ENCODE data around the gene CARS2. TPM values are rescaled to one million over a fixed set of nuclear protein-coding genes. Genes with fewer than 3 reads are reported as not detected.
"Not testable (repeated sequence)": the region's sequence is repeated elsewhere in the genome, so short reads cannot be mapped to it uniquely, and the experiment has no call there.

The CARS2 gene
- polyA plus RNA-seq, 3 donors from 2014 or later = 40.8 to 54.5 (median 40.8) TPM

DNA sequence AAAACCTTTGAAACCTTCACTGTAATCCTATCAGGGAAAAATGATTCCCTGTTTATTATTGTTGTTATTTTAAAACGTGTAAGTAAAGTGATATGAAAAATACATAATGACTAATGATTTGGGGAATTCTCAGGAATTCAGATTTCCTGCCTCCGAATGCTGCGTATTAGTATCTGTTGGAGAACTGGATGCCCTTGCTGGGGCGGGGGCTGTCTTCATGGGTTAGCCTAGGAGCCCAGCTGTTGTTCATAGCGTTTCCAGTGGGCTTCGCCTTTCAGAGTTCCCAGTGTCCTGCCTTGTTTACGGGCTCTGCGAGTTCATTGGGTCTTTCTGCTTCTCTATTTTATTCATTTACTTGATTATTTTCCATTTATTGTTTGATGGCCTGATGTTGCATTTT, 72.1 kb downstream of the CARS2 start:
- no peaks in the 10 kb centered on the region for H3K9me3 Mint-ChIP-seq
- H3K4me1 Mint-ChIP-seq = peaks cover 18 to 34% of the 10 kb centered on the region in 2 donors
- H3K4me3 Mint-ChIP-seq = no peak overlapping the region
- peaks cover 0 to 9% (median 5%) of the 10 kb centered on the region in 3 donors for H3K36me3 Mint-ChIP-seq
- peaks cover 0 to 4% (median 2%) of the 10 kb centered on the region in 3 donors for H3K27me3 Mint-ChIP-seq (ENCODE audit: low read depth in 3 of 3)
- DNase-seq = no peak
- no peak overlapping the region for H3K27ac Mint-ChIP-seq

DNA sequence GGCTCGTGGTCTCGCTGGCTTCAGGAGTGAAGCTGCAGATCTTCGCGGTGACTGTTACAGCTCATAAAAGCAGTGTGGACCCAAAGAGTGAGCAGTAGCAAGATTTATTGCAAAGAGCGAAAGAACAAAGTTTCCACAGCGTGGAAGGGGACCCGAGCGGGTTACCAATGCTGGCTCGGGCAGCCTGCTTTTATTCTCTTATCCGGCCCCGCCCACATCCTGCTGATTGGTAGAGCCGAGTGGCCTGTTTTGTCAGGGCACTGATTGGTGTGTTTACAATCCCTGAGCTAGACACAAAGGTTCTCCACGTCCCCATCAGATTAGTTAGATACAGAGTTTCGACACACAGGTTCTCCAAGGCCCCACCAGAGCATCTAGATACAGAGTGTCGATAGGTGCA, 73.7 kb downstream of the CARS2 start:
- Mint-ChIP-seq H3K36me3 (peaks cover 0 to 12% (median 5%) of the 10 kb centered on the region in 3 donors), H3K27ac (peak overlapping the region in 1 of 6 donors; percentile 11), H3K4me1 (peaks cover 28 to 49% of the 10 kb centered on the region in 2 donors)
- H3K9me3 Mint-ChIP-seq; H3K4me3 Mint-ChIP-seq; H3K27me3 Mint-ChIP-seq (ENCODE audit: low read depth in 3 of 3); DNase-seq: not testable (repeated sequence)

- Mint-ChIP-seq H3K27me3 (ENCODE audit: low read depth in 3 of 3) (peaks cover 0 to 5% (median 1%) of the 10 kb centered on the region in 3 donors), H3K4me3 (no peak overlapping the region), H3K27ac (peak overlapping the region in 4 of 6 donors; percentile 22 to 45 (median 33)), H3K4me1 (peaks cover 34 to 59% of the 10 kb centered on the region in 2 donors), H3K9me3 (no peaks in the 10 kb centered on the region), H3K36me3 (peaks cover 0 to 12% (median 5%) of the 10 kb centered on the region in 3 donors)
- no peak for DNase-seq
These were observed 75.3 kb downstream of the CARS2 start for GRCh38 chr13:110630566-110631119.

DNA sequence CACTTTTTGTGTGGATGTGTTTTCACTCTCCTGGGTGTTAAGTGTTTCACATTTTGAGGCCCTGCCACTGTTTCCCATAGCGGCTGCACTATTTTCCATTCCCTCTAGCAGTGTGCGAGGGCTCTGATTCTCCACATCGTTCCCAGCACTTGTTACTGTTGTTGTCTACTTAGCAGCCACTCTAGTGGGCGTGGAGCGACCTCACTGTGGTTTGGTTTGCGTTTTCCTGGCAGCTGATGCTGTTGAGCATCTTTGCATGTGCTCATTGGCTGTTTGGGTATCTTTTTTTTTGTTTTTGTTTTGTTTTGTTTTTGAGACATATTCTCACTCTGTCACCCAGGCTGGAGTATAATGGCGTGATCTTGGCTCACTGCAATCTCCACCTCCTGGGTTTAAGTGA, 76.2 kb downstream of the CARS2 start:
- H3K36me3 Mint-ChIP-seq = peaks cover 0 to 7% (median 5%) of the 10 kb centered on the region in 3 donors
- H3K4me3 Mint-ChIP-seq = peak overlapping the region in 2 of 5 donors; percentile 46 to 48
- H3K4me1 Mint-ChIP-seq = peaks cover 34 to 59% of the 10 kb centered on the region in 2 donors
- no peaks in the 10 kb centered on the region for H3K9me3 Mint-ChIP-seq
- peaks cover 0 to 4% (median 1%) of the 10 kb centered on the region in 3 donors for H3K27me3 Mint-ChIP-seq (ENCODE audit: low read depth in 3 of 3)
- peak in 2 of 3 donors; percentile 48 to 59 for DNase-seq
- peak overlapping the region in 5 of 6 donors; percentile 25 to 80 (median 73) for H3K27ac Mint-ChIP-seq

DNA sequence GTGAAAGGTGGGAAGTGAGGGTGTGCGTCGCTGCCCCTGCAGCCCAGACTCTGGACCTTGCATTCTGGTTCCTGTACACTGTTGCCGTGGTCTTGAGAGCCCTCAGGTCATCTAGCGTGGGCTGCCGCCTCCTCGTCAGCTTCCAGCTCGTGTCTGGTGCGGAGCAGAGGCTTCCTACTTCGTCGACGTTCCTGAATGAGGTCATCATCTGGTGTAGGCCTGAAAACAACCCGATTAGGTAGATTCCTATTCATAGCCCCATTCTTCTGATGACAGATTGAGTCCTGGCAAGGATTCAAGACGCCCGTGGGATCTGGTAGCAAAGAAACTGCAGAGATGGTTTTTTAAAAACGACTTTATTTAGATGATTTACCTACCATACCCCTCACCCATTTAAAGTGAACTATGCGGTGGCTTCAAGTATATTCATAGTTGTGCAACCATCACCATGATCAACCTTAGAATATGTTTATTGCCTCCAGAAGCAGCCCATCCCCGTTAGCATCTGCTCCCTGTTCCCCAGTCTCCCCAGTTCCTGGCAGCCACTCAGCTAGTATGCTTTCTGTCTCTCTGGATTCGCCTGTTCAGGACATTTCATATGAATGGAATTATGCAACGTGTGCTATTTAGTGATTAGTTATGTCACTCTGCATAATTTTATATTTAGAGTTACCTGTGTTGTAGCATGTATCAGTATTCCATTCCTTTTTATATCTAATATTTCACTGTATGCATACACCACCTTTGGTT, 76.8 kb downstream of the CARS2 start:
- H3K36me3 Mint-ChIP-seq = peaks cover 0 to 7% (median 5%) of the 10 kb centered on the region in 3 donors
- no peak overlapping the region for H3K4me3 Mint-ChIP-seq
- no peaks in the 10 kb centered on the region for H3K9me3 Mint-ChIP-seq
- DNase-seq = no peak
- H3K27me3 Mint-ChIP-seq (ENCODE audit: low read depth in 3 of 3) = peaks cover 0 to 4% (median 3%) of the 10 kb centered on the region in 3 donors
- peaks cover 34 to 59% of the 10 kb centered on the region in 2 donors for H3K4me1 Mint-ChIP-seq
- peak overlapping the region in 4 of 6 donors; percentile 25 to 80 (median 70) for H3K27ac Mint-ChIP-seq

- Mint-ChIP-seq H3K9me3 (no peaks in the 10 kb centered on the region), H3K4me1 (peaks cover 34 to 59% of the 10 kb centered on the region in 2 donors), H3K27ac (peak overlapping the region in 3 of 6 donors; percentile 6 to 73 (median 6)), H3K4me3 (no peak overlapping the region), H3K27me3 (ENCODE audit: low read depth in 3 of 3) (peaks cover 0 to 4% (median 2%) of the 10 kb centered on the region in 3 donors), H3K36me3 (peaks cover 0 to 7% (median 5%) of the 10 kb centered on the region in 3 donors)
- no peak for DNase-seq
These were observed 77.5 kb downstream of the CARS2 start for GRCh38 chr13:110628477-110628793.

DNA sequence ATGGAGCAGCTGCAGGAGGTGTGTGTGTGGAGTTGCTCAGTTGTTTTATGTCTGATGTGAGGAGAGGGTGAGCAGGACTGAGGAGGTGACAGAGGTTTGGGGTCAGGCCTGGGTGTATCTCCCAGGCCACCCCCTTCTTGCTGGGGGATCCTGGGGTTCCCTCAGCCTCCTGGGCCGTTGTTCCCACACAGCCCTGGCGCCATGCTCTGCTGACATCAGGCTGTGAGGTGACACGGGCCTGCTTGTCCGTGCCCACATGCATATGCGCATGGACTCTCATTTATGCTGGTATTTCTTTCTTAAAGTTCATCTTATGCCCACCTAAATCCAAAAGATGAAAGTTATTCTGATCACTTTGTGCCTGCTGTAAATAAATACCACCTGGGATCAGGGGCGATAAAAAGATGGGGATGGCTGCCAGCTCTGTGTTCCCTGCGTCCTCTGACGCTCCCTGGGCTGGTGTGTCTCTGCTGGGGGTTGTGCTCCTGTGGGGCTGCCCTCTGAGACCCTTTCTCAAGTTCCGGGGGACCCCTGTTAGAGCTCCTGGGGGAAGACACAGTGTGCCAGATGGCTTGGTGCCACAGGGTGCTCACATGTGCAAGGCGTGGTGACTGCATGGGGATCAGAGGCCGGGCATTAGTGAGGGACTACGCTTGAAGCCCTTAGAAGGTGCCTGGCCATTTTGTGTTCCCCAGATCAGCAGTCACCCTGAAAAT, 78.0 kb downstream of the CARS2 start:
- Mint-ChIP-seq H3K9me3 (no peaks in the 10 kb centered on the region), H3K4me1 (peaks cover 36 to 60% of the 10 kb centered on the region in 2 donors), H3K4me3 (no peak overlapping the region), H3K27ac (peak overlapping the region in 5 of 6 donors; percentile 0 to 73 (median 6)), H3K27me3 (ENCODE audit: low read depth in 3 of 3) (peaks cover 0 to 4% (median 2%) of the 10 kb centered on the region in 3 donors), H3K36me3 (peaks cover 0 to 10% (median 5%) of the 10 kb centered on the region in 3 donors)
- no peak for DNase-seq

DNA sequence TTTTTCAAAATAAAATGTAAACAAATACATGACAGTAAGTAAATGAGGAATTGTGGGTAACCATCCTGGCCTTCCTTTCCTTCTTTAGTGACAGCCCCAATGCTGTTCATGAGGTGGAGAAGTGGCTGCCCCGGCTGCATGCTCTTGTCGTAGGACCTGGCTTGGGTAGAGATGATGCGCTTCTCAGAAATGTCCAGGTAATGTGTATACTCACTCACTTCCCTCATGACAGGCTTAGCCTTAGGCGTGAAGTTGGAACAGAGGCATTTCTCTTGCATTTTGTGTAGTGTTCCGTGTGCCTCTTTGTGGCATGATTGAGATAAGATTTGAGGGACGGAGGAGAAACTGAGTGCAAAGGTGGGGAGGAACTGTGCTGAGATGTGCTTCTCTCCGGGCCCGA, 78.6 kb downstream of the CARS2 start:
- no peaks in the 10 kb centered on the region for H3K9me3 Mint-ChIP-seq
- DNase-seq = no peak
- peaks cover 0 to 4% (median 2%) of the 10 kb centered on the region in 3 donors for H3K27me3 Mint-ChIP-seq (ENCODE audit: low read depth in 3 of 3)
- H3K4me1 Mint-ChIP-seq = peaks cover 36 to 65% of the 10 kb centered on the region in 2 donors
- H3K36me3 Mint-ChIP-seq = peaks cover 5 to 16% (median 5%) of the 10 kb centered on the region in 3 donors
- H3K4me3 Mint-ChIP-seq = no peak overlapping the region
- H3K27ac Mint-ChIP-seq = peak overlapping the region in 2 of 6 donors; percentile 0 to 2

DNA sequence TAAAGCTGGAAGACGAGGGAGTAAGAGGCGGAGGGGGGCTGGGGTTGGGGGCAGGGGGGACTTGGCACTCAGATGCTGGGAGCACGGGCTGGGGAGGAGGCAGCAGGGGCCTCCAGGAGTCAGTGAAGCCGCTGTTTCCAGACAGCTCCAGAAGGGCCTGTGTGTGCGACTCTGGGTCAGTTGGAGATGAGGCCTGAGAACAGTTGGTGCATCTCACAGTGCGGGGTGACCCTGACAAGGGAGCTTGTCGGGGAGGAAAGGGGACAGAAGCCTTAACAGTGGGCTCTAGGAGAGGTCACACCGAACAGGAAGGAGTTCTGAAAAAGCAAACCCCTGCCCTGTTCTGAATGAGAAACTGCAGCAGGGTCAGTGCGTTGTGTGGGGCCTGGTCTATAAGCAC, 79.4 kb downstream of the CARS2 start:
- Mint-ChIP-seq H3K4me3 (no peak overlapping the region), H3K27ac (peak overlapping the region in 3 of 6 donors; percentile 0 to 54 (median 2)), H3K4me1 (peaks cover 36 to 62% of the 10 kb centered on the region in 2 donors)

DNA sequence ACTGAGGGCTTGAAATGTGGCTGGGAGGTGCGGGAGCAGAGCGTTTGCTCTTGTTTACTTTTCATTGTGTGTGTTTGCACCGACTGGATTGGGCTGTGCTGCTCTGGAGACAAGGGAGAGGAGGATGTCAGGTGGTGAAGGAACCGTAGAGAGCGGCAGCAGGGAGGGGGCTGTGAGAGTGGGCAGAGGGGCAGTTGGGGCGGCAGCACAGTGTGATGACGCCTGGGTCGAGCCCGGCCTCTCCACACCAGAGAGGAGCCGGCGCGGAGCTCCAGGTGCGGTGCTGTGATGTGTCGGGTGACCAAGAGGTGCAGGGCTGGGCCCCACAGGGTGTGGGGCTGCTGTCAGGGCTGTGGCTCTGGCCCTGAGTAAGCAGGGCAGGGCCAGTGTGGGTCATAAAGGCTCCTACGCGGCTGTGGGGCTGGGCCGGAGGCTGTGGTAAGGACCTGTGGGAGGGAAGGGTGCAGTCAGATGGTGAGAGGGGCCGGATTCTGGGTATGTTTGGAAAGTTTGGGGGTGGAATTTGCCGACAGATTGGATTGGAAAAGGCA, 80.1 kb downstream of the CARS2 start:
- Mint-ChIP-seq H3K9me3 (no peaks in the 10 kb centered on the region), H3K4me3 (no peak overlapping the region), H3K27me3 (ENCODE audit: low read depth in 3 of 3) (peaks cover 0 to 4% (median 2%) of the 10 kb centered on the region in 3 donors), H3K36me3 (peaks cover 5 to 16% (median 6%) of the 10 kb centered on the region in 3 donors), H3K27ac (no peak overlapping the region), H3K4me1 (peaks cover 36 to 56% of the 10 kb centered on the region in 2 donors)
- no peak for DNase-seq

More for the DNA sequence above, 79.4 kb downstream of the CARS2 start:
- Mint-ChIP-seq H3K27me3 (ENCODE audit: low read depth in 3 of 3) (peaks cover 0 to 4% (median 2%) of the 10 kb centered on the region in 3 donors), H3K9me3 (no peaks in the 10 kb centered on the region), H3K36me3 (peaks cover 5 to 16% (median 6%) of the 10 kb centered on the region in 3 donors)
- DNase-seq = no peak

DNA sequence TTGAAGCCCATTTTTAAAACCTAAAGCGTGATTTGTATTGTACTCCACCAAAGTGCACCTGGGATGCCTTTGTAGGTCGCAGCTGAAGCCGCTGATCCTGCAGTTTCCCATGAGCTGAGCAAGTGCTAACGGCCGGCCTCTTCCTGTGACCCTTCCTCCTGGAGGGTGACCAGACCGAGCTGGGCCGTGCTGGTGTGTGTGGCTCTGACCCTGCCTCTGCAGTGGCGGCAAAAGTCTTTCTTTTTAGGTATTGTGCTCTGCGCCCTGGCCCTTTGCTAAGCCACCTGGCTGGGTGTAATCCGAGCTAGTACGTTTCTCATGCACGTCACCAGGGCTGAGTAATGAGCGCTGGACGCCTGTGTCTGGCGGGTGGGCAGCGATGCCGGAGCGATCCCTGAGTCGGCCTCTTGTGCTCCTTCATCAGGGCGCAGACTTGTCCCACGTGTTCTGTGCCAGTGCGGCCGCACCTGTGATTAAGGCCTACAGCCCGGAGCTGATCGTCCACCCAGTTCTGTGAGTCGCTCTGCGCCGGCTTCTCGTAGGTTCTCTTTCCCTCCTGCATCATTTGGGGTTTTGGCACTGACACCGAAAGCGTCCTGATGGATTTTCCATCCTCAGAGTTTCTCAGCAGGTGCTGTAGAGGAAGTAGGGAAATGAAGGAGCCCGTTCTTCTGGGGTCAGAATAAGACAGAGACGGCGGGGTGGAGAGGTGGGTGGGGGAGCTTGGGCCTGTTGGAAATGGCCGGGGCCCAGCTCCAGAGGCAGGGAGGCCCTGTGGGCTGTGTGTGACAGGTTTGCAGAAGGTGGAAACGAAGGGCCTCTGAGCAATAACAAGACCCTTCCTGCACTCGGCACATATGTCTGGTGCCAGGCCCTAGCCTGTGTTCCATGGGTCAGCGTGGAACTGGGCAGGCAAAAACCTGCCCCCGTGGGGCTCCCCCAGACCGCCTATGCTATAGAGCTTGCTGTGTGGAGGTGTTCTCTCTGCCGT, 80.9 kb downstream of the CARS2 start:
- H3K4me1 Mint-ChIP-seq = peaks cover 29 to 48% of the 10 kb centered on the region in 2 donors
- no peak for DNase-seq
- no peaks in the 10 kb centered on the region for H3K9me3 Mint-ChIP-seq
- H3K27ac Mint-ChIP-seq = no peak overlapping the region
- no peak overlapping the region for H3K4me3 Mint-ChIP-seq
- peaks cover 0 to 4% (median 2%) of the 10 kb centered on the region in 3 donors for H3K27me3 Mint-ChIP-seq (ENCODE audit: low read depth in 3 of 3)
- H3K36me3 Mint-ChIP-seq = peaks cover 5 to 16% (median 6%) of the 10 kb centered on the region in 3 donors

GRCh38 chr13:110620596-110620995, 85.3 kb downstream of the CARS2 start:
- peaks cover 0 to 8% (median 6%) of the 10 kb centered on the region in 3 donors for H3K36me3 Mint-ChIP-seq
- H3K27ac Mint-ChIP-seq = no peak overlapping the region
- H3K4me3 Mint-ChIP-seq = no peak overlapping the region
- H3K9me3 Mint-ChIP-seq = no peaks in the 10 kb centered on the region
- H3K27me3 Mint-ChIP-seq (ENCODE audit: low read depth in 3 of 3) = peaks cover 0 to 4% (median 0%) of the 10 kb centered on the region in 3 donors
- no peak for DNase-seq
- H3K4me1 Mint-ChIP-seq = peaks cover 13 to 38% of the 10 kb centered on the region in 2 donors
